HepG2 (cell line): ENCODE measurements around the gene CKAP5.

Source experiments
- BCL6 ChIP-seq: IDR thresholded peaks from 2 replicates; pipeline ENCODE4 v1.6.1; 2016; ENCODE audit warnings: missing genetic modification reagents, missing compliant biosample characterization
- EP300 ChIP-seq, 3 experiments: sonication (generic) in 1 of 3; formaldehyde crosslinking in 1 of 3; IDR thresholded peaks; 2 replicates each; pipeline versions ENCODE4 v1.5.1 to v1.6.1; 2011 to 2020; ENCODE audit warnings: low read depth in 2 of 3, low read length in 2 of 3, borderline replicate concordance in 1 of 3, improper control_type of control experiment in 1 of 3, mild to moderate bottlenecking in 1 of 3, missing genetic modification reagents in 1 of 3, moderate library complexity in 1 of 3
- KAT7 ChIP-seq: IDR thresholded peaks from 2 replicates; pipeline ENCODE4 v1.6.1; 2018; ENCODE audit warnings: borderline replicate concordance, missing compliant biosample characterization
- ONECUT2 ChIP-seq: sonication (generic); formaldehyde crosslinking; IDR thresholded peaks from 2 replicates; pipeline ENCODE4 v1.4.0; 2020; ENCODE audit warnings: missing genetic modification reagents
- POLR2AphosphoS5 ChIP-seq: IDR thresholded peaks from 2 replicates; pipeline ENCODE4 v1.6.1; 2012; ENCODE audit warnings: low read depth, low read length
- SP2 ChIP-seq: sonication (generic); formaldehyde crosslinking; IDR thresholded peaks from 2 replicates; pipeline ENCODE4 v1.5.1; 2020; ENCODE audit warnings: mild to moderate bottlenecking, missing genetic modification reagents
- TCF7 ChIP-seq: sonication (generic); IDR thresholded peaks from 2 replicates; pipeline ENCODE4 v1.6.1; 2016; ENCODE audit warnings: antibody characterized with exemption, low read depth
- TCF7L2 ChIP-seq: IDR thresholded peaks from 2 replicates; pipeline ENCODE4 v1.6.1; 2011; ENCODE audit warnings: mild to moderate bottlenecking, low read depth, low read length, moderate library complexity
- TEAD2 ChIP-seq: sonication (generic); formaldehyde crosslinking; IDR thresholded peaks from 2 replicates; pipeline ENCODE4 v1.9.0; 2021; ENCODE audit warnings: missing genetic modification reagents
- ZBTB1 ChIP-seq: sonication (generic); formaldehyde crosslinking; IDR thresholded peaks from 2 replicates; pipeline ENCODE4 v1.4.0; 2020; ENCODE audit warnings: missing genetic modification reagents, borderline replicate concordance
- ZNF639 ChIP-seq: conservative IDR thresholded peaks from 2 replicates; pipeline ENCODE4 v1.6.1; 2018; ENCODE audit warnings: missing genetic modification reagents

GRCh38 chr11:46721286-46721685 lies 124.8 kb downstream of the CKAP5 start:
- TF ChIP-seq ZBTB1, result no peak
- no peak for TF ChIP-seq TEAD2 (CRISPR knock-in tag)
- TF ChIP-seq BCL6 (CRISPR knock-in tag), result no peak
- no peak for TF ChIP-seq ONECUT2 (CRISPR knock-in tag)
- TF ChIP-seq POLR2AphosphoS5, result no peak
- no peak for TF ChIP-seq EP300 (IDR thresholded peaks at IDR 0.05; ENCODE audit: low read depth in 2 of 2, low read length in 2 of 2)
- TF ChIP-seq EP300 (CRISPR knock-in tag; IDR thresholded peaks at IDR 0.05; ENCODE audit: borderline replicate concordance), result no peak
- TF ChIP-seq TCF7L2, result no peak
- TF ChIP-seq ZNF639 (CRISPR knock-in tag), result no peak
- TF ChIP-seq TCF7, result no peak
- no peak for TF ChIP-seq SP2 (CRISPR knock-in tag)
- no peak for TF ChIP-seq KAT7 (CRISPR knock-in tag)
